ENCODE measurements around the gene CORO2A. TPM values are rescaled to one million over a fixed set of nuclear protein-coding genes. Genes with fewer than 3 reads are reported as not detected.

CORO2A gene
- total RNA-seq, 1 experiment from 2014 or later, result 32.5 TPM

GRCh38 chr9:98097836-98098235 is 94.6 kb downstream of the CORO2A start:
- H3K27me3 Mint-ChIP-seq (ENCODE audit: low read depth), result no peaks in the 10 kb centered on the region
- H3K27ac Mint-ChIP-seq, result no peak overlapping the region
- H3K36me3 Mint-ChIP-seq, result 0 out of 2 replicates have a peak, but pooled peaks cover 3% of the 10 kb centered on the region
- no peak for ATAC-seq
- CTCF ChIA-PET, result interaction anchor here (0.6 kb wide), 1 partner anchor 133 kb away, joined by 4 read pairs; no protein-coding TSS in a partner anchor
- H3K4me1 Mint-ChIP-seq, result peaks cover 17% of the 10 kb centered on the region
- POLR2A ChIA-PET, result no interaction called here
- TF ChIP-seq ZNF232 (CRISPR knock-in tag; IDR thresholded peaks at IDR 0.05) (no peak), ZBTB43 (CRISPR knock-in tag; IDR thresholded peaks at IDR 0.05) (no peak), NR3C1 (CRISPR knock-in tag; conservative IDR thresholded peaks at IDR 0.05; ENCODE audit: low read depth) (no peak), PRDM15 (CRISPR knock-in tag; IDR thresholded peaks at IDR 0.05) (no peak), SP1 (CRISPR knock-in tag; conservative IDR thresholded peaks at IDR 0.05) (no peak), TP53 (CRISPR knock-in tag; IDR thresholded peaks at IDR 0.05) (no peak), JAZF1 (CRISPR knock-in tag; IDR thresholded peaks at IDR 0.05) (no peak), NFE2L1 (CRISPR knock-in tag; IDR thresholded peaks at IDR 0.05) (no peak), STAT6 (CRISPR knock-in tag; conservative IDR thresholded peaks at IDR 0.05; ENCODE audit: low read depth) (no peak), GTF2I (CRISPR knock-in tag; conservative IDR thresholded peaks at IDR 0.05) (no peak), ATF2 (CRISPR knock-in tag; IDR thresholded peaks at IDR 0.05; ENCODE audit: borderline replicate concordance, low read depth) (no peak), ZSCAN18 (CRISPR knock-in tag; IDR thresholded peaks at IDR 0.05) (no peak), GRHL2 (CRISPR knock-in tag; IDR thresholded peaks at IDR 0.05; ENCODE audit: insufficient replicate concordance, severe bottlenecking) (no peak), ZNF532 (CRISPR knock-in tag; IDR thresholded peaks at IDR 0.05; ENCODE audit: borderline replicate concordance) (no peak), TEAD4 (CRISPR knock-in tag; IDR thresholded peaks at IDR 0.05) (no peak), MLX (CRISPR knock-in tag; IDR thresholded peaks at IDR 0.05) (no peak), FOXJ3 (CRISPR knock-in tag; IDR thresholded peaks at IDR 0.05; ENCODE audit: borderline replicate concordance) (no peak), MXD4 (CRISPR knock-in tag; IDR thresholded peaks at IDR 0.05; ENCODE audit: borderline replicate concordance) (no peak)
- DNase-seq (ENCODE audit: low spot score), result no peak
- no peaks in the 10 kb centered on the region for H3K9me3 Mint-ChIP-seq
- no peak overlapping the region for H3K4me3 Mint-ChIP-seq
